MCF 10A (cell line): ENCODE measurements around the gene RBBP6. TPM values are rescaled to one million over a fixed set of nuclear protein-coding genes. Genes with fewer than 3 reads are reported as not detected.
"Not testable (repeated sequence)": the region's sequence is repeated elsewhere in the genome, so short reads cannot be mapped to it uniquely, and the experiment has no call there.

Source experiments
- BruUV-seq: library from RNA; stranded (reverse); fragments of 400-500 nt; replicated peaks from 2 replicates; lab custom pipeline; 2021; lab: Mats Ljungman, UMichigan
- CTCF ChIA-PET: fragments of 300-600 bp; sonication (Branson Sonifier 250); formaldehyde crosslinking; extraction: SDS; loops from one replicate; lab custom pipeline; 2021; ENCODE audit warnings: antibody characterized with exemption, inconsistent platforms; lab: Yijun Ruan, JAX
- POLR2A ChIA-PET: fragments of 300-600, 350-650 bp; sonication (Branson Sonifier 250); formaldehyde crosslinking; extraction: SDS; loops from one replicate; lab custom pipeline; 2020; ENCODE audit warnings: antibody characterized with exemption, inconsistent platforms; lab: Yijun Ruan, JAX
- DNase-seq: peaks from one replicate; pipeline ENCODE4 v3.0.0-alpha.2; 2018; ENCODE audit not compliant: unreplicated experiment
- H3K27ac Mint-ChIP-seq: one replicate; pipeline ENCODE4 v1.8.0; 2022; ENCODE audit warnings: mild to moderate bottlenecking, low read depth, mixed read lengths; ENCODE audit not compliant: unreplicated experiment
- H3K27me3 Mint-ChIP-seq: one replicate; pipeline ENCODE4 v1.8.0; 2022; ENCODE audit warnings: mixed read lengths; ENCODE audit not compliant: insufficient read depth, unreplicated experiment
- H3K36me3 Mint-ChIP-seq: one replicate; pipeline ENCODE4 v1.8.0; 2022; ENCODE audit warnings: mild to moderate bottlenecking, moderate library complexity, mixed read lengths; ENCODE audit not compliant: insufficient read depth, unreplicated experiment
- H3K4me1 Mint-ChIP-seq: one replicate; pipeline ENCODE4 v1.8.0; 2022; ENCODE audit warnings: mixed read lengths; ENCODE audit not compliant: insufficient read depth, unreplicated experiment
- H3K4me3 Mint-ChIP-seq: one replicate; pipeline ENCODE4 v1.8.0; 2022; ENCODE audit warnings: mild to moderate bottlenecking, moderate library complexity, mixed read lengths; ENCODE audit not compliant: unreplicated experiment
- H3K9me3 Mint-ChIP-seq: one replicate; pipeline ENCODE4 v1.8.0; 2022; ENCODE audit warnings: mixed read lengths; ENCODE audit not compliant: unreplicated experiment
- intact Hi-C: fragments of 100-400 bp; cut with micrococcal nuclease; formaldehyde crosslinking; loops from 2 replicates; pipeline ENCODE4 v1.14.1; 2022
- total RNA-seq: library from RNA; stranded (reverse); gene quantifications from 2 replicates; pipeline ENCODE4 v1.2.3, GENCODE V29; 2022
- TF ChIP-seq, protein P1 (sequence below): fragments of 200-600 bp; IDR thresholded peaks from one replicate; pipeline ENCODE4 v1.8.0; 2022; ENCODE audit warnings: antibody characterized with exemption, mild to moderate bottlenecking; ENCODE audit not compliant: unreplicated experiment

Gene RBBP6
- total RNA-seq, 1 experiment from 2014 or later = 50.1 TPM

- H3K27me3 Mint-ChIP-seq = no peaks in the 10 kb centered on the region
These were observed 31.7 kb downstream of the RBBP6 start for GRCh38 chr16:24571096-24571495.

GRCh38 chr16:24572069-24572468, 32.7 kb downstream of the RBBP6 start:
- H3K36me3 Mint-ChIP-seq = peaks cover 68% of the 10 kb centered on the region
- H3K27me3 Mint-ChIP-seq = no peaks in the 10 kb centered on the region
- ChIA-PET CTCF (interaction anchor here (0.6 to 0.7 kb wide), 2 partner anchors 125 to 1082 kb away, joined by 4 read pairs; no protein-coding TSS in a partner anchor), POLR2A (interaction anchor here (0.6 kb wide), 1 partner anchor 566 kb away, joined by 3 read pairs; no protein-coding TSS in a partner anchor)
- no TSS peak for BruUV-seq
- H3K4me1 Mint-ChIP-seq = no peaks in the 10 kb centered on the region
- DNase-seq = no peak
- TF ChIP-seq, protein P1, sequence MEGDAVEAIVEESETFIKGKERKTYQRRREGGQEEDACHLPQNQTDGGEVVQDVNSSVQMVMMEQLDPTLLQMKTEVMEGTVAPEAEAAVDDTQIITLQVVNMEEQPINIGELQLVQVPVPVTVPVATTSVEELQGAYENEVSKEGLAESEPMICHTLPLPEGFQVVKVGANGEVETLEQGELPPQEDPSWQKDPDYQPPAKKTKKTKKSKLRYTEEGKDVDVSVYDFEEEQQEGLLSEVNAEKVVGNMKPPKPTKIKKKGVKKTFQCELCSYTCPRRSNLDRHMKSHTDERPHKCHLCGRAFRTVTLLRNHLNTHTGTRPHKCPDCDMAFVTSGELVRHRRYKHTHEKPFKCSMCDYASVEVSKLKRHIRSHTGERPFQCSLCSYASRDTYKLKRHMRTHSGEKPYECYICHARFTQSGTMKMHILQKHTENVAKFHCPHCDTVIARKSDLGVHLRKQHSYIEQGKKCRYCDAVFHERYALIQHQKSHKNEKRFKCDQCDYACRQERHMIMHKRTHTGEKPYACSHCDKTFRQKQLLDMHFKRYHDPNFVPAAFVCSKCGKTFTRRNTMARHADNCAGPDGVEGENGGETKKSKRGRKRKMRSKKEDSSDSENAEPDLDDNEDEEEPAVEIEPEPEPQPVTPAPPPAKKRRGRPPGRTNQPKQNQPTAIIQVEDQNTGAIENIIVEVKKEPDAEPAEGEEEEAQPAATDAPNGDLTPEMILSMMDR = no peak
- H3K27ac Mint-ChIP-seq = peak overlapping the region; percentile 37
- H3K4me3 Mint-ChIP-seq = no peak overlapping the region
- H3K9me3 Mint-ChIP-seq = peaks cover 8% of the 10 kb centered on the region
- intact Hi-C loops = no loop called here

More at GRCh38 chr16:24571096-24571495, 31.7 kb downstream of the RBBP6 start:
- Mint-ChIP-seq H3K9me3 (peaks cover 8% of the 10 kb centered on the region), H3K4me3 (no peak overlapping the region), H3K4me1 (no peaks in the 10 kb centered on the region), H3K27ac (peak overlapping the region; percentile 37), H3K36me3 (peaks cover 77% of the 10 kb centered on the region)
- DNase-seq = no peak
- BruUV-seq = no TSS peak
- TF ChIP-seq, protein P1 = no peak
- ChIA-PET POLR2A (no interaction called here), CTCF (interaction anchor here (0.7 kb wide), 1 partner anchor 353 kb away, joined by 3 read pairs; no protein-coding TSS in a partner anchor)
- intact Hi-C loops = no loop called here

GRCh38 chr16:24573141-24573540, 33.8 kb downstream of the RBBP6 start:
- Mint-ChIP-seq H3K9me3 (peaks cover 8% of the 10 kb centered on the region), H3K36me3 (peaks cover 57% of the 10 kb centered on the region), H3K27me3 (no peaks in the 10 kb centered on the region), H3K4me1 (no peaks in the 10 kb centered on the region), H3K4me3 (no peak overlapping the region), H3K27ac (peak overlapping the region; percentile 70)
- no peak for DNase-seq
- ChIA-PET POLR2A (interaction anchor here (0.7 to 0.9 kb wide), 2 partner anchors 12 to 175 kb away, joined by 4 read pairs; no protein-coding TSS in a partner anchor), CTCF (no interaction called here)
- intact Hi-C loops = no loop called here
- TF ChIP-seq, protein P1 = no peak
- no TSS peak for BruUV-seq

GRCh38 chr16:24574515-24575485, 35.4 kb downstream of the RBBP6 start:
- DNase-seq, BruUV-seq, CTCF ChIA-PET, POLR2A ChIA-PET, H3K27ac Mint-ChIP-seq, H3K4me1 Mint-ChIP-seq, H3K27me3 Mint-ChIP-seq, intact Hi-C loops, H3K4me3 Mint-ChIP-seq, H3K9me3 Mint-ChIP-seq: not testable (repeated sequence)
- peaks cover 40% of the 10 kb centered on the region for H3K36me3 Mint-ChIP-seq

GRCh38 chr16:24575791-24576190, 36.4 kb downstream of the RBBP6 start:
- peaks cover 31% of the 10 kb centered on the region for H3K36me3 Mint-ChIP-seq
- H3K9me3 Mint-ChIP-seq, H3K27me3 Mint-ChIP-seq, DNase-seq, POLR2A ChIA-PET, H3K4me1 Mint-ChIP-seq, H3K27ac Mint-ChIP-seq, H3K4me3 Mint-ChIP-seq, CTCF ChIA-PET, BruUV-seq, intact Hi-C loops: not testable (repeated sequence)
